OCI-LY3 (cell line): Measurements from ENCODE around the gene ARCN1.

ENCODE experiments used
- H2AFZ ChIP-seq: fragments of 200-600, 300-600 bp; shearing (Covaris generic); 2 replicates; pipeline ENCODE4 v1.6.0; 2014; ENCODE audit warnings: antibody characterized with exemption, low read depth, low read length
- H3K27ac ChIP-seq: fragments of 200-600, 300-600 bp; sonication (generic); 2 replicates; pipeline ENCODE4 v1.5.1; 2014; ENCODE audit warnings: mild to moderate bottlenecking, low read length, moderate library complexity, mixed read lengths
- H3K27me3 ChIP-seq: fragments of 200-600, 300-600 bp; sonication (generic); 2 replicates; pipeline ENCODE4 v1.6.1; 2014; ENCODE audit warnings: low read depth, low read length, mixed read lengths
- H3K36me3 ChIP-seq: fragments of 200-600, 300-600 bp; sonication (generic); replicated peaks from 2 replicates; pipeline ENCODE3; 2014; ENCODE audit warnings: low read depth, low read length, mixed read lengths
- H3K4me1 ChIP-seq: fragments of 300-600, 200-600 bp; sonication (generic); 2 replicates; pipeline ENCODE4 v1.6.1; 2014; ENCODE audit warnings: low read length, mixed read lengths
- H3K4me2 ChIP-seq: fragments of 200-600, 300-600 bp; sonication (generic); 2 replicates; pipeline ENCODE4 v1.6.1; 2014; ENCODE audit warnings: low read length, mixed read lengths
- H3K4me3 ChIP-seq: fragments of 300-600, 200-600 bp; sonication (generic); 2 replicates; pipeline ENCODE4 v1.5.1; 2014; ENCODE audit warnings: antibody characterized with exemption, mild to moderate bottlenecking, low read length, moderate library complexity
- H3K79me2 ChIP-seq: fragments of 300-600, 200-600 bp; shearing (Covaris generic); 2 replicates; pipeline ENCODE4 v1.6.1; 2014; ENCODE audit warnings: mild to moderate bottlenecking, low read length, mixed read lengths
- H3K9ac ChIP-seq: fragments of 300-600, 200-600 bp; shearing (Covaris generic); 2 replicates; pipeline ENCODE4 v1.6.0; 2014; ENCODE audit warnings: mild to moderate bottlenecking, low read length, moderate library complexity
- H3K9me3 ChIP-seq: fragments of 200-600, 300-600 bp; shearing (Covaris generic); 2 replicates; pipeline ENCODE4 v1.6.1; 2014; ENCODE audit warnings: low read length, mixed read lengths; ENCODE audit not compliant: insufficient read depth
- H4K20me1 ChIP-seq: fragments of 200-600, 300-600 bp; sonication (generic); 2 replicates; pipeline ENCODE4 v1.6.1; 2016; ENCODE audit warnings: low read length, mixed read lengths; ENCODE audit not compliant: insufficient read depth
- CTCF ChIP-seq: fragments of 200-600, 300-600 bp; sonication (generic); IDR thresholded peaks from 2 replicates; pipeline ENCODE4 v1.5.1; 2014; ENCODE audit warnings: antibody characterized with exemption, low read length, low read depth
- EZH2phosphoT487 ChIP-seq: fragments of 200-600 bp; shearing (Covaris generic); IDR thresholded peaks from 2 replicates; pipeline ENCODE4 v1.6.1; 2018; ENCODE audit warnings: antibody characterized with exemption, mixed run types, low read depth

Gene ARCN1

GRCh38 chr11:118634431-118635236, 62.4 kb downstream of the ARCN1 start:
- H3K36me3 ChIP-seq = no peaks in the 10 kb centered on the region
- no peak overlapping the region for H3K4me3 ChIP-seq
- H3K79me2 ChIP-seq = no peaks in the 10 kb centered on the region
- no peak overlapping the region for H3K9ac ChIP-seq
- H3K27me3 ChIP-seq = no peaks in the 10 kb centered on the region; the same call in 1 of the 2 replicates
- H3K4me1 ChIP-seq = no peaks in the 10 kb centered on the region
- no peaks in the 10 kb centered on the region for H3K9me3 ChIP-seq
- H4K20me1 ChIP-seq = no peaks in the 10 kb centered on the region
- H3K4me2 ChIP-seq = no peak overlapping the region
- no peak overlapping the region for H2AFZ ChIP-seq
- no peak for TF ChIP-seq EZH2phosphoT487
- TF ChIP-seq CTCF = no peak
- no peak overlapping the region for H3K27ac ChIP-seq

GRCh38 chr11:118635237-118635591, 63.0 kb downstream of the ARCN1 start:
- Histone ChIP-seq H2AFZ (no peak overlapping the region), H3K36me3 (no peaks in the 10 kb centered on the region), H3K9me3 (no peaks in the 10 kb centered on the region), H3K4me3 (no peak overlapping the region), H3K9ac (no peak overlapping the region), H4K20me1 (no peaks in the 10 kb centered on the region), H3K27me3 (no peaks in the 10 kb centered on the region; the same call in 1 of the 2 replicates), H3K27ac (no peak overlapping the region), H3K79me2 (no peaks in the 10 kb centered on the region), H3K4me2 (no peak overlapping the region), H3K4me1 (no peaks in the 10 kb centered on the region)
- TF ChIP-seq EZH2phosphoT487 (no peak), CTCF (no peak)

- no peak overlapping the region for H3K27ac ChIP-seq
- no peaks in the 10 kb centered on the region for H3K9me3 ChIP-seq
- TF ChIP-seq CTCF (no peak), EZH2phosphoT487 (no peak)
- no peak overlapping the region for H3K9ac ChIP-seq
- no peaks in the 10 kb centered on the region; the same call in 1 of the 2 replicates for H3K27me3 ChIP-seq
- no peaks in the 10 kb centered on the region for H4K20me1 ChIP-seq
- no peak overlapping the region for H2AFZ ChIP-seq
- H3K4me2 ChIP-seq = no peak overlapping the region
- H3K36me3 ChIP-seq = no peaks in the 10 kb centered on the region
- no peaks in the 10 kb centered on the region for H3K79me2 ChIP-seq
- no peak overlapping the region for H3K4me3 ChIP-seq
- H3K4me1 ChIP-seq = no peaks in the 10 kb centered on the region
These were observed 63.4 kb downstream of the ARCN1 start for GRCh38 chr11:118635642-118636041.

GRCh38 chr11:118636569-118637290, 64.5 kb downstream of the ARCN1 start:
- Histone ChIP-seq H3K4me1 (no peaks in the 10 kb centered on the region), H3K79me2 (no peaks in the 10 kb centered on the region), H3K36me3 (no peaks in the 10 kb centered on the region), H3K4me3 (no peak overlapping the region), H3K9me3 (no peaks in the 10 kb centered on the region), H3K27ac (no peak overlapping the region), H2AFZ (no peak overlapping the region), H3K9ac (no peak overlapping the region), H3K4me2 (no peak overlapping the region), H3K27me3 (no peaks in the 10 kb centered on the region; the same call in 1 of the 2 replicates), H4K20me1 (no peaks in the 10 kb centered on the region)
- no peak for TF ChIP-seq EZH2phosphoT487
- TF ChIP-seq CTCF = no peak
